Stimulated activated CD8-positive, alpha-beta memory T cell treated with anti-CD3 and anti-CD28 coated beads, Interleukin-15, amount 100 ng/mL, for 4 hours (primary cell): Measurements from ENCODE around the gene ADAM22.
"Not testable (repeated sequence)": the region's sequence is repeated elsewhere in the genome, so short reads cannot be mapped to it uniquely, and the experiment has no call there.

Experiments used
- DNase-seq, 2 donors: peaks; one replicate each; pipeline ENCODE4 v3.0.0-alpha.2; 2020; ENCODE audit warnings: low read depth in 2 of 2

Gene ADAM22

DNA sequence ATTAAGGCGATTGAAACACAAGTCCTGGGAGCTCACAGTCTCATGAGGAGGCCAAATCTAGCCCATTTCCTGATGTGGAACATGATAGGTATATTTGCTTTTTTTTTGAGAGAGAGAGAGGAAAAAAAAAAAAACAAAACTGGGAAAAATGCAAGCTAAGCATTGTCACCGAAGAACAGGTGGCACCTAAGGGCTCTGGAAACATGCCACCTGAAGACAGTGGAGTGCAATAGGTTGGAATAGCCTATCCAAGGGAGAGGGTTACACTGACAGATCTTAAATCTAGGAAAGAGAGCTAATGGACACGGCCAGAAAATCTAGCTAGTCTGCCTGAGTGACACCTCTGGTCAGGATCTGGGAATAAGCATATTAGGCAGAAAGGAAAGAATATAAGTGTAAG is 175.6 kb downstream of the ADAM22 start:
- DNase-seq: no peak

DNA sequence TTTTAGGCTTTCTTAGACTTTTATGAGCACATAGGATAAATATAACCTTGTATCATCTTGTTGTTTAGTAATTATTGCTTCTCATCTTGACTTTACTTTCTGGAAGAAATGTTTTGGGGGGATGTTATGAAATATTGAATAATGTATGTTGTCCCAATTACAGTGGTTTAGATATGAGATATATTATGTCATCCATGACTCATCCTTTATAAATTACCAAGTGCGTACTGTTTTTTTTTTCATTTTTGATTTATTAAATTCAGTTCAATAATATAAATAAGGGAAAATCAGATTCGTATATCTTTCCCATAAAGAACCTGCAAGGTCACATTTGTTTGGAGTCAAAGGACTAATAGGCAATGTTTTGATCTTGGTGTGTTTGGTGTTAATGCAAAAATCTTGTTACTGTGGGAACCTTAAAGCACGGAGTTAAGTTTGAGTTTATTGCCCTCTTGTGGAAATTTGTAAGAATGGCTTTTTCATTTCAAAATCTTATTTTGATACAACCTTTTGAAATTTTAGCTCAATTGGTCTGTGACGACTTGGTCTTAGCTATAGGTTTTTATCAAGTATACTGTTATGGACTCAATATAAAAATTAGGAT is 177.2 kb downstream of the ADAM22 start:
- no peak for DNase-seq

DNA sequence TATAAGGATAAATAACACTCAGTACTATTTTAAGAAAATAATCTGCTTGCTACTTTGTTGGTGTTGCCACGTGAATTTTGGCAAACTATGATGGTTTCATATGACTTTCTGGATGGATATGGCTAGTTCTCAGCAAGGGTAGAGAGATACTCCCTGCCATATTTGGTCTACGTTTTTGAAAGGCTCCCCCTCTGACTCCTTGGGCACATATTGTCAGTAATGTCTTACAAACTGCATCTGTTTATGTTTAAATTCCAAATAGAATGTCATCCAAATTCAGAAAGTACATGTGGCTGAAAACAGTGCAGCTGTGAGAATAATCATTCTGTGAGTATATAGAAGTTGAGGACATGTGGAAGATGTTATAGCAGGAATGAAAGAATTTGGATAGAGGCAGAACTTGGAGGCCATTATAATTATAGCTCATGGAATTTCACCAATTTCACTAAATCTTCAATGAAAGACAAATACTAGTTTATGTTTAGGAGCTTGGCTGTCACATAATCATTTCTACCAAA is 178.0 kb downstream of the ADAM22 start:
- no peak for DNase-seq

DNA sequence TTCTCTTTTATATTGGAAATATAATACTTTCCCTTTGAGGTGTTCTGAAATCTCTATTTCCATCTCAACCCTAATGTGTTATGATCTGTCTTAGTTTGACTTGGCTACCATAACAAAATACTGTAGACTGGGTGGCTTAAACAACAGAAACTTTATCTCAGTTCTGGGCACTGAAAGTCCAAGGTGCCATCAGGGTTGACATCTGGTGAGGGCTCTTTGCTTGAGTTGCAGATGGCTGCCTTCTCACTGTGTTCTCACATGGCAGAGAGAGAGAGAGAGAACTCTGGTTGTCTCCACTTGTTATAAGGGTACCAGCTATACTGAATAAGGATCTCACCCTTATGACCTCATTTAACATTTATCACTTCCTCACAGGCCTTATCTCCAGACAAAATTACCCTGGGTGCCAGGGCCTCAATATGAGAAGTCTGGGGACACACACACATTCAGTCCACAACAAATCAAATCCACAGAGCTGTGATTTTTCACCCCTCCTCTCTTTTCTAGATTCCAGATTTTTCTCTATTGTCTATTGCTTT is 181.3 kb downstream of the ADAM22 start:
- no peak for DNase-seq

DNA sequence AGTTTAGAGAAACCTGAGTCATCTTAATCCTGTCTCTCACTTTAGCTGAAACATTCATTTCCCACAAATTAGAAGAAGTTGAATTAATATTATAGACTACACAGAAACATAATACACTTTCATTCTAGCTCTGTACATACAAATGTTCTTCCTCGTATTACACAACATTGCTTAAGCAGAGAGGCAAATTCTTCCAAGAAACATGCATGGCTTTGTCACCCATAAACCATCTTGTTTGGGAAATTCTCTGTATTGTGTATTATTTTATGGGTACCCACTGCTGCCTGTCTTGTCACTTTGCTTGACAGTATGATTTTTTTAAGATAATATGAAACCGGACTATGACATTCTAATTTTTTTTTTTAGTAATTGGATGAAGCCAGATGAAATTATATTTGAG is 181.8 kb downstream of the ADAM22 start:
- DNase-seq: no peak

DNA sequence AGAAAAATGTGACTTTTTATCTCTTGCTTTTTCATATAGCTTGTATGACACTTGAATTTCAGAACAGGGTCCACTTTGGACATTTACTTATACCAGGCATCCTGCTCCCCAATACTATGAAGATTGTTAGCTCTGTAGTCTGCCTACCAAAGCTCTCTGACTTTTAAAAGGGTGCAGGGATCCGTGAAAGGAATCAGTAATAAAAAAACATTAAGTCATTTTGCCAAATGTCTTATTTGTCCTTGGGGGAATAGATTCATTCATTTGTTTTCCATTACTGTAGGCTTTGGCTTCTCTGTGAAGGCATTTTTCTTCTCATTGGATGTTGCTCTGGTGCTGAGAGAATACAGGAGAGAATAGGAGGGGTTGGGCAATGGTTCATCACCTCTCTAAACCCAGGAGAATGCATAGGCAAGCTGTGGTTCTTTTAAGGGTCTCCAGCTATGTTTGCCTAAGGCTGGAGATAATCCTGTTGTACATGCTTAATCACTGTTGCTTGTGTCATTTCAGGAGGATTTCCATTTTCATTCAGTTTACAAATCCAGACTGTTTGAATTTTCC is 182.3 kb downstream of the ADAM22 start:
- DNase-seq: no peak

DNA sequence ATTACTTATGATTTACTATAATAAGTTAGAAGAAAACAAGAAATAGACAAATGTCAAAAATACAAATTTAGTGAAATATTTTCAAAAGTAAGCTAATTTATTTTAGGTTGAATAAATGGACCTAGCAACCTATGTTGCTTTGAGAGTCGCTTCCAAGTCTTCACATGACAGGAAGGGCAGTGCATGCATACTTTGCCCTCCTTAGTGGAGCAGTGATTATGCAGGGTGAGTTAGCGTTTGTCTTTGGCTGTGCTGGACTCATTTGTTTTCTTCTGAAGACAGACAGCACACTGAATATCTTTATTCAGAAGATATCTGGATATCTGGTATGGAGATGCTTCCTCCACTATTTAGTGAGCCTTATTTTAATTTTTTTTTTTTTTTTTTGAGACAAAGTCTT is 183.3 kb downstream of the ADAM22 start:
- no peak for DNase-seq

DNA sequence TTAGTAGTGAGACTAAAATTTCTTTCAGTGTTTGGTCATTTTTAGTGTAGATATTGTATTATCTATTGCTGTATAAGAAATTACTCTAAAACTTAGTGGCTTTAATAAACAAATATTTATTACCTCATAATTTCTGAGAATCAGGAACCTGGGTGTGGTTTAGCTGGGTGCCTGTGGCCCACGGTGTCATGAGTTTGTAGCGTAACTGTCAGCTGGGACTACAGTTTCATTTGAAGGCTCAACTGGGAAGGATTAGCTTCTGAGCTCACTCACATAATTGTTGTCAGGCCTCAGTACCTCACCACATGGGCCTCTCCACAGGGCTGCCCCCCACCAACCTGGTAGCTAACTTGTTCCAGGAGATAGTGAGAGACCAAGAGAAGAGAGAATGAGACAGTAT is 187.3 kb downstream of the ADAM22 start:
- DNase-seq: no peak

DNA sequence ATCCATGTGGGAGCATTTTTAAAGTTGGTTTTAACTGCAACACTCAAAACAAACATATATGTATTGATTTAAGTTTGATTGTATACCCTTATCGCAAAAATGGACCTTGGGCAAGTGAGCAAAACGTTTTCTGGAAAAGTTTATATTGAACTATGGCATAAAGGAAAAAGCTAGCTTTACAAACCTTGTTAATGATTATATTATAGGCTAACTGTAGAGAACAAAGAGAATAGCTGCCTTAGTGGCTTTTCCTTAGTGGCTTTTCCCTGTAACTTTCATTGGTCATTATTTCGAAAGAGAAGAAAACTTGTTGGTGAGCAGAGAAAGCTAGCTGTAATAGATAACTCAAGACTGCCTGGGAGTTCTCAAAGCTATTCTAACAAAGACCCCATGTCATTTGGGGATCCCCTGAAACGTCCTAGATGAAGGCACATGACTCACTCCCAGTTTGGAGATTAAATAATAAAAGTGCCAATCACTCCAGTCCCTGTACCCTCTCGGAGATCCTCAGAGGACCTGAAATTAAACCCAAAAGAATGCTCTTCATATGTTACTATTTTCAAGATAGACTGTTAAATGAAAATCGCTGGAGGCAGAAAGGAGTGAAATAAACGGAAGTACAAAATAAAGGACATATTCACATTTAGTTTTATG is 193.7 kb downstream of the ADAM22 start:
- DNase-seq: no peak

DNA sequence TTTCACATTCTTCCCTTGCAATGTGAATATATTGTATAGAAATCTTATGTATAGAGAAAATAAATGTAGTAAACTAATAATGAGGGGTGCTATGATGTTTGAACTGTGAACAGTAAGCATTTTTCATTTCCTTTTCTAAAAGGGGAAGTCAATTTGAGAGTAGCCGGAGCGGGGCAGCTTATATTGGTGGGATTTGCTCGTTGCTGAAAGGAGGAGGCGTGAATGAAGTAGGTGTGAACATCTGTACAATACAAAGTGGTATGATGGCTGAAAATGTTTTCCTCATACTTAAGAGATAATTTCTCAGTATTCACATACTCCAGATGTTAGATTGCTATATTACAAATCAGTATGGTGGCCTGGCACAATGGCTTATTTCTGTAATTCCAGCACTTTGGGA is 198.7 kb downstream of the ADAM22 start:
- DNase-seq: no peak

DNA sequence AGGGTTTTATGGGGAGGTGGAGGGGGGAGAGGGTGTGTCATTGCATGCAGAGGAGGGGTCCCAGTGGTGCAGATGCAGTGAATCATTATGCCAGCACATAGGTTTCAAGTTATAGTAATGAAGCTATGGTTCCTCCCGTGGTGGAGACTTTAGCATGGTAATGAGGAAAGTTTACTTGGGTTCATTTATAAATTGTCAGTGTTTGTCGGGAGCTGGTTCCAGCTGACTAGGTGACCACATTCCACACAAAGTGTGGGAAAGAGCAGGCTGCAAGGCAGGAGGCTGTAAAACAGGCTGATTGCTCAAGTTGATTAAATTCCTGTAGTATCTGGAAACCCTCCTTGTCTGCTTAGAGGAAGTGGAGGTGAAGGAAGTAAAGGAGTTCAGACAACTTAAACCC is 206.9 kb downstream of the ADAM22 start:
- no peak for DNase-seq

DNA sequence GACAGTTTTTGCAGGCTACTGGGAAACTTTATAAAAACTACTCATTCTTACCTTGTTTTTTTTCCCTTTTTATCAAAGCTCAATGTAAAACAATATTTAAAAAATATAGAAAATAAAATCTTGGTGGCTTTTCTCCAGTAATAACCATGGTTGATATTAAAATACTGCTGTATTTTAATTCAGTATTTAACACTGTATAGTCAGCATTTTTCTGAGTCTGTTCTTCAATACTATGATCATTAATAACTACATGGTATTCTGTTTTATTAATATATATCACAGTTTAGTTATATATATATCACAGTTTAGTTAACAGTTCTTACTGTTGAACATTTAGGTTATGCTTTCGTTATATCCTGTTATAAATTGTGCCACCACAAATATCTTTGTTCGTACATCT is 207.4 kb downstream of the ADAM22 start:
- no peak for DNase-seq

DNA sequence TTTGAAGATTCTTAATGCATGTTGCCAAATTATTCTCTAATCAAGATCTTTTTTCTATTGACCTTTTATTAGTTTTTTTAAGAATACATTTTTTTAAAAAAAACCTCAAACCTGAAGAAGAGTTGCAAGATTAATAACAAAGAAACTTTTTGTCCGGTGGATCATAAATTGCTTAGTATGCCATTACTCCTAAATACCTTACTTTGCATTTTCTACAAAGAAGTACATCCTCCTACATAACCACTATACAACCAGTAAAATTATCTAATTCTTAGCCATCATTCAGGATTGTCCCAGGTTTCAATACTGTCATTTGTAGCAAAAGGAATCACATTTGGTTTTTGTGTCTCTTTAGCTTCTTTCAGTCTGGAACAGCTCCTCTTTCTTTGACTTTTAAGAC is 207.9 kb downstream of the ADAM22 start:
- no peak for DNase-seq

DNA sequence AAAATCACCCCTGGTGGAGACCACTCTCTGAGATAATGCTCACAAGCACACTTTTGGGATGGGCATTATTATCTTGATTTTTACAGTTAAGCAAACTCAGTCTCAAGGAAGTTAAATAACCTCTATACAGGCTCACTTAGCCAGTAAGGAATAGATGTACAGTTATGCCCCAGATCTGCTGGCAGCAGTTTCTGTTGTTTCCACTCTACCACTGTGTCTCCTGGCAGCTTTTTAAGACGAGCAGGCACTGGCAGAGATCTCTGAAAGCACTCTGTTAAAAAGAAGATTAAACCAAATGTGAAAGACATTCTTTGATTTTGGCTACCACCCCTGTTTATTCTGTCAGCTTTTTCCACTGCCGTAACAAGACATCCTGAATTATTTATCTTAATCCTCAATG is 212.6 kb downstream of the ADAM22 start:
- DNase-seq: no peak

DNA sequence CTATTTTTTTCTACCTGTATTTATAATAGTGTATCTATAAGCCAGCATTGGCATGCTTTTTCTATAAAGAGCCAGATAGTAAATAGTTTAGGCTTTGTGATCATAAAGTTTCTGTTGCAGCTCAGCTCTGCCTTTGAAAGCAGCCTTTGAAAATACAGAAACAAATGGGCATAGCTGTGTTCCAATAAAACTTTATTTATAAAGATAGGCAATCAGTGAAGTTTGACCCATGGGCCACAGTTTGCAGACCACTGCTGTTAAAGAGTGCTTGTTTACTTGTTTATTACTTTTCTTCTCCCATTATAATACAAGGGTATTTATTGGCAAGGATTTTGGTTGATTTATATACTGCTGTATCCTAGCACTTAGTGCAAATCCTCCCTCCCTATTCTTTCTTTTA is 213.3 kb downstream of the ADAM22 start:
- no peak for DNase-seq

DNA sequence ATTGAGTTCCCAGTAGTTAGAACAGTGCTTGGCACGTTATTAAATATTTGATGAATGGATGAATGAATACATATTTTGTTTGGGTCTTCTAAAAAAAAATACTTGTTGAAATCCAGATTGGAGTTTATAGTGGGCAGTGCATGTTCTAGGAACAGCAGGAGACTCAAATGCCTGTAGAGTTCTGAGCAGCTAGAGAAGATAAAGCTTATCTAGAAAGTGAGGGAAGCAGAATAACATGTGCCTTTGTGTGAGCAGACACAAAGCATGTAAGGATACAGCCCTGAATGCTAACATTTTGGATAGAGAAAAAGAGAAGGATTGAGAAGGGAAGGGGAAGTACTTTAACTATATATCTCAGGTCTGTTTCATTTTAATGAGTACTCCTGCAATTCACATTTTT is 213.9 kb downstream of the ADAM22 start:
- DNase-seq: no peak

DNA sequence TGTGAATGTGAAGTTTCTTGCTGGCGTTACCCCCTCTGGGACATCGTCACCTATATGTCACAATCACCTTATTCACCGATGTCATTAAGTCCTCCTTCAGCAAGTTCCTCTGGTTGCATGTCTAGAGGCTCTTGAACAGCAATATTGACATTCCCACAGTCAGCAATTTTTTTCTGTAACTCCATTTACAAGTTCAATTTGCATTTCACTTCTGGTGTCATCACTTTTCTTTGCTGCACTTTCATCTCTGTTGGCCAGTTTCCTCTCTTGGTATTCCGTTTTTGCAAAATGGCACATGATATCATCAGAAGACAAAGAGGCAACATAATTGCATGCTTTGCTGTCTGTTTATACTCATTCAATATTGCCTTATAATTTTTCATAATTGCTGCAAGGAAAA is 216.0 kb downstream of the ADAM22 start:
- DNase-seq: no peak

DNA sequence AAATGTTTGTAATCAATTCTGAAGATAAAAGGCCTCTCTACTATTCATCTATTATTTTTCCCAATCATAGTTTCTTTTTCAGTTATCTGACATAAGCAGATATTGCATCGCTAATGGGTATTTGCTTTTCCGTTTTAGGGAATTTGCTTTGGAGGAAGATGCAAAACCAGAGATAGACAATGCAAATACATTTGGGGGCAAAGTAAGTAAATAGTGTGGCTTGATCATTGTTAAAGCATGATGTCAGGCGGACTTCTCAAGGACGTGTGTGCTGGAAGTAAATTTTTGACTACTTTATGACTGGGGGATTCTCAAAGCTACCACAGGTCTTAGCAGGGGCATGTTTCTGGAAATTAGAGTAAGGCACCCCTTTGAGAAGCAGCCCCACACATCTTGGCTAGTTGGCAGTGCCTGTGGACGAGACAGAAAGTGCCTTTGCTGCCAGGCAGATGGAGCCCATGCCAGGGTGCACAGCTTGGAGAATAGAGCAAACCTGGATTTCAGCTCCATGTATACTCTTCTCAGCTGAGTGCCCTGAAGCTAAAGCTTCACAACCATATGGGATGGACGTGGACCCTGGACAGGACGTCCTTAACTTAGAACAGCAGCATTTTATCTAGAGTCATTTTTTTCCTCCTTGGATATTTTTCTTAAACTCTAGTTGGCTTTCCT is 217.2 kb downstream of the ADAM22 start:
- no peak for DNase-seq

DNA sequence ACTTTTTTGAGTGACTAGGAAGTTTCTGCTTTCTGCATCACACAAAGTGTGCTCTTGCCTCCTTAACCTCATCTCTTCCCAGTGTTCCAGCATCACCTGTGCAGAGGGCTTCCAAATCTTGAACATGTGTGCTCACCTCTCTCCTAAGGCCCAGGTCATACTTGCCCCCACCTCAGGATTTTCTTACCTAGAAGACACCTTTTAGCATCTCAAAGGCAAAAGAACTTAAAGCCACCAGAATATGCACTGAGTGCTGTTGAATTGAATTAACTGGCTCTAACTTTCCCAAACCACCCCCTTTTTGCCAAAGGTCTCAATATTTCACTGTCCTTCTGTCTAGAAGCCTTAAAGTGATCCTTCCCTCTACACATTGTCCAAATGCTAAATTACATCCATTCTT is 219.3 kb downstream of the ADAM22 start:
- DNase-seq: no peak

DNA sequence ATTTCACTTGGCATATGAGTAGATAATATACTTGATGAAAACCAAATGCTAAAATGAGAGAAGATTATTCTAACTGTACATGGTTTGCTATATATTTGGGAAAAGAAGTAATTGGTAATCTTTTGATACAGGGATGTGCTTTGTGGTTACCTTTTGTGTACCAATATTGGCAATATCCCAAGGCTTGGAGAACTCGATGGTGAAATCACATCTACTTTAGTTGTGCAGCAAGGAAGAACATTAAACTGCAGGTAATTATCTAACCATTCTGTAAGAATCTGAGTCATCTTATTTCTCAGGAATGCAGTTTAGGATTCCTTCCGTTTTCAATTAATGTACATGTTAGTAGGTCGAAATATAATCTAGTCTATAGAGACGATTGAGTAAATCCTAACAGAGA is 221.7 kb downstream of the ADAM22 start:
- DNase-seq: no peak

DNA sequence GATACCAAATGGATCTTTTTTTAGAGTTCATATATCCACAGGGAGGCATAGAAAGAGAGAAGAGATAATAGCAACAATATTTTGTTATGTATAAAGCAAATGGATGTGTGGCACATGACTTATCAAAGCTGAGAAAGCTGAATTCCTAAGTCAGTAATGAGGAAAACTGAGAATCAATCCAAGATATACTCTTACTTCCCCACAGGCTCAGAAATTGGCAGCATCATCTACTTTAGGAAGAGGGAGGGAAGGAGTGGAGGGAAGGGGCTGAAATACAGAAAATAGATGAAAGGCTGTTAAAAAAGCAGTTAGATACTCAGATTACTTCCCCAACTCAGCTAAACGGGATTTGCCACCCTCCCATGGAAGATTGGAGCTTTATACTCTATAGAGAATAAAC is 222.3 kb downstream of the ADAM22 start:
- DNase-seq: no peak

DNA sequence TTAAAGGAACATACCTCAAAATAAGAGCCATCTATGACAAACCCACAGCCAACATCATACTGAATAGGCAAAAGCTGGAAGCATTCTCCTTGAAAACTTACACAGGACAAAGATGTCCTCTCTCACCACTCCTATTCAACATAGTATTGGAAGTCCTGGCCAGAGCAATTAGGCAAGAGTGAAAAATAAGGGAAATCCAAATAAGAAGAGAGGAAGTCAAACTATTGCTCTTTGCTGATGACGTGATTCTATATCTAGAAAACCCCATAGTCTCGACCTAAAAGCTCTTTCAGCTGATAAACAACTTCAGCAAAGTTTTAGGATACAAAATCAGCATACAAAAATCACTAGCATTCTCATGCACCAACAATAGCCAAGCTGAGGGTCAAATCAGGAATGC is 225.7 kb downstream of the ADAM22 start:
- DNase-seq: not testable (repeated sequence)

DNA sequence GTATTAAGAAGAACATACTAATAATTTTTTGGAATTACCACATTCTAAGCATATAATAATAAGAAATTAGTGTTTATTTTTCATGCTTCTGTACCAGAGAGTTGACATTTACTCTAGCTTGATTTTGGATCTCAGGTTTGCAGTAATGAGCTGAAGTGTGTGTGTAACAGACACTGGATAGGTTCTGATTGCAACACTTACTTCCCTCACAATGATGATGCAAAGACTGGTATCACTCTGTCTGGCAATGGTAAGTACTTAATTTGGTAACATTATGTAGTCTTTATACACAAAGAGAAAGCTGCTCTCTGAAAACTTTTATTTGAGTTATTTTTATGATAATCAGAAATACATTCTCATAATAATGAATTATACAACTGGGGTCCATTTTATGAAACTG is 231.6 kb downstream of the ADAM22 start:
- no peak for DNase-seq
